GM12878 (cell line): Measurements from ENCODE around the gene HS3ST3B1. TPM values are rescaled to one million over a fixed set of nuclear protein-coding genes. Genes with fewer than 3 reads are reported as not detected.

Experiments
- ATAC-seq: fragments of 200-7000 bp; cut with Tn5 transposase; 3 replicates; pipeline ENCODE4 v1.9.1; 2020; ENCODE audit warnings: mild to moderate bottlenecking, moderate library complexity
- BruUV-seq: library from RNA; stranded (reverse); fragments of 400-500 nt; replicated peaks from 2 replicates; lab custom pipeline; 2021; lab: Mats Ljungman, UMichigan
- CTCF ChIA-PET: fragments of 300-600 bp; sonication (Branson Sonifier 250); formaldehyde crosslinking; extraction: SDS; loops from one replicate; lab custom pipeline; 2021; ENCODE audit warnings: inconsistent platforms; lab: Yijun Ruan, JAX
- POLR2A ChIA-PET: fragments of 350-600 bp; formaldehyde crosslinking; extraction: SDS; loops from one replicate; lab custom pipeline; 2021; ENCODE audit warnings: inconsistent platforms; lab: Charles Lee
- RAD21 ChIA-PET: fragments of 300-600 bp; sonication (Branson Sonifier 250); formaldehyde crosslinking; loops from one replicate; lab custom pipeline; 2023; ENCODE audit warnings: antibody characterized with exemption; ENCODE audit not compliant: unreplicated experiment; lab: Charles Lee
- SMC1A ChIA-PET: fragments of 300-600 bp; sonication (Branson Sonifier 250); formaldehyde crosslinking; loops from one replicate; lab custom pipeline; 2023; ENCODE audit not compliant: unreplicated experiment, uncharacterized antibody; lab: Charles Lee
- DNase-seq: peaks from one replicate; pipeline ENCODE4 v3.0.0-alpha.2; 2011; ENCODE audit warnings: low read depth, low spot score
- FAIRE-seq: peaks from 3 replicates; lab custom pipeline; 2011; peaks lifted over from hg19 to GRCh38; lab: Jason Lieb, UNC
- H2AFZ ChIP-seq: 2 replicates; pipeline ENCODE4 v1.6.0; 2011; ENCODE audit warnings: low read depth, low read length, control low read depth; ENCODE audit not compliant: control insufficient read depth
- H3K27ac ChIP-seq: 2 replicates; pipeline ENCODE4 v1.5.1; 2011; ENCODE audit warnings: control low read depth; ENCODE audit not compliant: control insufficient read depth, insufficient read depth
- H3K27me3 ChIP-seq, 2 experiments: replicated peaks in 1 of 2; 2 replicates each; pipeline versions ENCODE4 v1.6.0 to v1.6.1; 2011; ENCODE audit warnings: low read length in 1 of 2; ENCODE audit not compliant: control insufficient read depth in 2 of 2, insufficient read depth in 2 of 2
- H3K36me3 ChIP-seq, 2 experiments: 2 replicates each; pipeline ENCODE4 v1.5.1; 2011; ENCODE audit warnings: low read length in 1 of 2; ENCODE audit not compliant: control insufficient read depth in 2 of 2, insufficient read depth in 2 of 2
- H3K4me1 ChIP-seq: 2 replicates; pipeline ENCODE4 v1.6.1; 2011; ENCODE audit warnings: mild to moderate bottlenecking, low read length, moderate library complexity, mixed read lengths; ENCODE audit not compliant: control insufficient read depth, insufficient read depth
- H3K4me2 ChIP-seq: 2 replicates; pipeline ENCODE4 v1.6.0; 2011; ENCODE audit warnings: control low read depth; ENCODE audit not compliant: control insufficient read depth, insufficient read depth
- H3K4me3 ChIP-seq: fragments of 200-600 bp; sonication (generic); 2 replicates; pipeline ENCODE4 v1.5.1; 2016
- H3K79me2 ChIP-seq: 2 replicates; pipeline ENCODE4 v1.6.0; 2011; ENCODE audit warnings: low read length; ENCODE audit not compliant: control insufficient read depth, insufficient read depth
- H3K9ac ChIP-seq: 2 replicates; pipeline ENCODE4 v1.8.0; 2011; ENCODE audit warnings: low read length, control low read depth, mixed read lengths; ENCODE audit not compliant: control insufficient read depth, insufficient read depth
- H3K9me3 ChIP-seq: replicated peaks from 3 replicates; pipeline ENCODE4 v1.5.1; 2011; ENCODE audit warnings: mild to moderate bottlenecking, low read length; ENCODE audit not compliant: control insufficient read depth, insufficient read depth
- H4K20me1 ChIP-seq: 2 replicates; pipeline ENCODE4 v1.6.0; 2011; ENCODE audit not compliant: control insufficient read depth, insufficient read depth
- BCL11A ChIP-seq: IDR thresholded peaks from 2 replicates; pipeline ENCODE4 v1.6.1; 2011; ENCODE audit warnings: low read depth, low read length
- ETV6 ChIP-seq, 2 experiments: fragments of 450-650 bp in 1 of 2; IDR thresholded peaks in 1 of 2; conservative IDR thresholded peaks in 1 of 2; 2 replicates each; pipeline ENCODE4 v1.6.1; 2014; ENCODE audit warnings: antibody characterized with exemption in 1 of 2, borderline replicate concordance in 1 of 2, low read depth in 1 of 2, mild to moderate bottlenecking in 1 of 2, moderate library complexity in 1 of 2
- MTA3 ChIP-seq: IDR thresholded peaks from 2 replicates; pipeline ENCODE4 v1.6.1; 2012; ENCODE audit warnings: low read length, inconsistent platforms, borderline replicate concordance
- MYB ChIP-seq: fragments of 150-350 bp; IDR thresholded peaks from 2 replicates; pipeline ENCODE4 v1.6.1; 2014; ENCODE audit warnings: mild to moderate bottlenecking, low read depth, low read length, borderline replicate concordance
- MYC ChIP-seq: IDR thresholded peaks from 2 replicates; pipeline ENCODE4 v1.6.1; 2011; ENCODE audit warnings: mild to moderate bottlenecking, low read length, moderate library complexity, inconsistent platforms; ENCODE audit not compliant: insufficient read depth, insufficient replicate concordance, insufficient read length, severe bottlenecking
- NFXL1 ChIP-seq: fragments of 450-650 bp; IDR thresholded peaks from 2 replicates; pipeline ENCODE4 v1.6.1; 2017; ENCODE audit warnings: antibody characterized with exemption, mild to moderate bottlenecking, borderline replicate concordance
- NFYB ChIP-seq: IDR thresholded peaks from 2 replicates; pipeline ENCODE4 v1.6.1; 2011; ENCODE audit warnings: low read depth, mild to moderate bottlenecking, low read length, improper control_type of control experiment, moderate library complexity; ENCODE audit not compliant: insufficient read depth
- NR2C1 ChIP-seq: fragments of 450-650 bp; IDR thresholded peaks from 2 replicates; pipeline ENCODE4 v1.6.1; 2017; ENCODE audit warnings: antibody characterized with exemption, mild to moderate bottlenecking, moderate library complexity
- RFX5 ChIP-seq: IDR thresholded peaks from 2 replicates; pipeline ENCODE4 v1.6.1; 2011; ENCODE audit warnings: low read depth, low read length, improper control_type of control experiment
- RUNX3 ChIP-seq: IDR thresholded peaks from 2 replicates; pipeline ENCODE4 v1.6.1; 2012; ENCODE audit warnings: low read length, inconsistent platforms
- SMAD1 ChIP-seq: fragments of 450-650 bp; IDR thresholded peaks from 2 replicates; pipeline ENCODE4 v1.6.1; 2018; ENCODE audit warnings: mild to moderate bottlenecking, low read depth; ENCODE audit not compliant: partially characterized antibody
- SREBF2 ChIP-seq: IDR thresholded peaks from 2 replicates; pipeline ENCODE4 v1.6.1; 2012; ENCODE audit warnings: mild to moderate bottlenecking, low read length
- TBL1XR1 ChIP-seq: IDR thresholded peaks from 2 replicates; pipeline ENCODE4 v1.6.1; 2012; ENCODE audit warnings: low read depth, low read length, improper control_type of control experiment
- USF2 ChIP-seq: IDR thresholded peaks from 2 replicates; pipeline ENCODE4 v1.6.1; 2011; ENCODE audit warnings: low read depth, low read length, improper control_type of control experiment, borderline replicate concordance
- WRNIP1 ChIP-seq: IDR thresholded peaks from 2 replicates; pipeline ENCODE4 v1.6.1; 2011; ENCODE audit warnings: low read depth, low read length, improper control_type of control experiment, borderline replicate concordance
- ZZZ3 ChIP-seq: IDR thresholded peaks from 2 replicates; pipeline ENCODE4 v1.6.1; 2011; ENCODE audit warnings: low read depth; ENCODE audit not compliant: control insufficient read depth, insufficient read length
- WGBS: methylation state at CpG from one replicate; pipeline ENCODE4 v1.1.6; 2016; ENCODE audit warnings: low lambda C conversion rate; ENCODE audit not compliant: insufficient replicate concordance, insufficient coverage; ENCODE audit errors: missing lambda C conversion rate; 5-methylcytosine and 5-hydroxymethylcytosine counted together
- in situ Hi-C: fragments of 300-500 bp; cut with MboI; formaldehyde crosslinking; loops from 9 replicates; pipeline ENCODE4 v1.14.3; 2018; ENCODE audit warnings: mixed read lengths
- intact Hi-C: fragments of 100-400 bp; cut with micrococcal nuclease; formaldehyde crosslinking; loops from one replicate; pipeline ENCODE4 v1.14.2; 2022; ENCODE audit not compliant: unreplicated experiment
- polyA plus RNA-seq, 11 experiments: library from polyadenylated mRNA; depleted of rRNA in 4 of 11; unstranded in 6 of 11; stranded (reverse) in 5 of 11; fragments of >200 nt; fragmentation: Nextera tagmentation in 4 of 11; fragmentation: Illumina TruSeq in 1 of 11; extraction: Ambion mirVana in 4 of 11; extraction: Trizol in 1 of 11; gene quantifications; 1 replicate in 1 of 11; 2 replicates in 10 of 11; pipeline versions ENCODE4 v1.2.1 to v1.2.3, GENCODE V29; 2011 to 2016; ENCODE audit warnings: inconsistent platforms in 2 of 11, missing spikeins in 2 of 11, low read depth in 1 of 11
- total RNA-seq, 4 experiments: library from RNA; depleted of rRNA in 3 of 4; stranded (reverse); fragments of >200 nt in 3 of 4; fragmentation: Illumina TruSeq in 1 of 4; extraction: Trizol in 1 of 4; gene quantifications; 2 replicates each; pipeline versions ENCODE4 v1.2.1 to v1.2.3, GENCODE V29; 2013 to 2021
- TF ChIP-seq, protein P1 (sequence below): IDR thresholded peaks from 2 replicates; pipeline ENCODE4 v1.6.1; 2012; ENCODE audit warnings: low read depth, low read length, improper control_type of control experiment
- TF ChIP-seq, protein P2 (sequence below): IDR thresholded peaks from 2 replicates; pipeline ENCODE4 v1.6.1; 2012; ENCODE audit warnings: low read length, inconsistent platforms

HS3ST3B1 gene
- total and polyA plus RNA-seq, 10 of the 15 experiments (the other 5 are each of a cell fraction or from before 2014, with no cell fraction given), result 0.03 to 0.14 (median 0.06) TPM; not detected in 3

DNA sequence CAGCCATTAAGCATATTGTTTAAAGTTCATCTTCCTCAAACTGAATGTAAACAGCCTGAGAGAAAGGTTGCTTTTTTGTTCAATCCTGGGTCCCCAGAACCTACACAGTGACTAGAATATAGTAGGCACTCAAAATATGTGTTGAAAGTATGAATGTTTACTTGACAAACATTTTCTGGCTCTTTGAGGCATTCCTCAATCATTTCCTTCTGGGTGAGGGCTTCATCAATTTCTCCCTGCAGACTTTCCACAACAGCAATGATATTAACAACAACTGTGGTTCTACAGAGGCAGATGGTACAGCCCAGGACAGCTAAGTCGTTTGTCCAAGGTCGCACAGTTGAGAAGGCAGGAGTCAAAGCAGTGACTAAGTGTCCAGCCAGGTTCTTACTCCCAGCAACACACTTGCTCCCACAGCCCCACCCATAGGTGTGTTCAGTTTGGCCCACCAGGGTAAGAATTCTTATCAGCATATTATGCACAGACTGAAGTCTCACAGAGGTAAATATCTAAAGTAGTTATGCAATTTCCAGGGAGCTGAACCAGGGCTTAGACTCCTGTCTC, 61.1 kb downstream of the HS3ST3B1 start:
- no peaks in the 10 kb centered on the region for H3K79me2 ChIP-seq
- FAIRE-seq, result no peak
- no peak for DNase-seq
- 35% methylated on average over 2 of the region's 2 CpGs for WGBS
- ChIA-PET CTCF (no interaction called here), POLR2A (no interaction called here), SMC1A (no interaction called here), RAD21 (no interaction called here)
- H3K27me3 ChIP-seq, result no peaks in the 10 kb centered on the region
- in situ Hi-C loops, result no loop called here
- no peaks in the 10 kb centered on the region for H4K20me1 ChIP-seq
- H3K4me2 ChIP-seq, result no peak overlapping the region
- peaks cover 9% of the 10 kb centered on the region for H3K4me1 ChIP-seq
- BruUV-seq, result no TSS peak
- no peaks in the 10 kb centered on the region for H3K9me3 ChIP-seq
- ATAC-seq, result no peak
- no peak overlapping the region for H3K4me3 ChIP-seq
- no peak overlapping the region for H3K9ac ChIP-seq
- TF ChIP-seq MYC (no peak), NR2C1 (no peak), SMAD1 (no peak), MTA3 (no peak), SREBF2 (no peak), RFX5 (no peak), NFYB (no peak), NFXL1 (no peak), TBL1XR1 (no peak), RUNX3 (no peak), ZZZ3 (no peak), USF2 (no peak), BCL11A (no peak), WRNIP1 (no peak), MYB (no peak), ETV6 (conservative IDR thresholded peaks at IDR 0.05 in 1 of 2, IDR thresholded peaks at IDR 0.05 in 1 of 2; ENCODE audit: borderline replicate concordance in 1 of 2, low read depth in 1 of 2) (no peak)
- TF ChIP-seq, protein P1, sequence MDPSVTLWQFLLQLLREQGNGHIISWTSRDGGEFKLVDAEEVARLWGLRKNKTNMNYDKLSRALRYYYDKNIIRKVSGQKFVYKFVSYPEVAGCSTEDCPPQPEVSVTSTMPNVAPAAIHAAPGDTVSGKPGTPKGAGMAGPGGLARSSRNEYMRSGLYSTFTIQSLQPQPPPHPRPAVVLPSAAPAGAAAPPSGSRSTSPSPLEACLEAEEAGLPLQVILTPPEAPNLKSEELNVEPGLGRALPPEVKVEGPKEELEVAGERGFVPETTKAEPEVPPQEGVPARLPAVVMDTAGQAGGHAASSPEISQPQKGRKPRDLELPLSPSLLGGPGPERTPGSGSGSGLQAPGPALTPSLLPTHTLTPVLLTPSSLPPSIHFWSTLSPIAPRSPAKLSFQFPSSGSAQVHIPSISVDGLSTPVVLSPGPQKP, result no peak
- TF ChIP-seq, protein P2, sequence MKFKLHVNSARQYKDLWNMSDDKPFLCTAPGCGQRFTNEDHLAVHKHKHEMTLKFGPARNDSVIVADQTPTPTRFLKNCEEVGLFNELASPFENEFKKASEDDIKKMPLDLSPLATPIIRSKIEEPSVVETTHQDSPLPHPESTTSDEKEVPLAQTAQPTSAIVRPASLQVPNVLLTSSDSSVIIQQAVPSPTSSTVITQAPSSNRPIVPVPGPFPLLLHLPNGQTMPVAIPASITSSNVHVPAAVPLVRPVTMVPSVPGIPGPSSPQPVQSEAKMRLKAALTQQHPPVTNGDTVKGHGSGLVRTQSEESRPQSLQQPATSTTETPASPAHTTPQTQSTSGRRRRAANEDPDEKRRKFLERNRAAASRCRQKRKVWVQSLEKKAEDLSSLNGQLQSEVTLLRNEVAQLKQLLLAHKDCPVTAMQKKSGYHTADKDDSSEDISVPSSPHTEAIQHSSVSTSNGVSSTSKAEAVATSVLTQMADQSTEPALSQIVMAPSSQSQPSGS, result no peak
- H2AFZ ChIP-seq, result no peak overlapping the region
- no peak overlapping the region for H3K27ac ChIP-seq
- intact Hi-C loops, result no loop called here
- no peaks in the 10 kb centered on the region for H3K36me3 ChIP-seq
